Right lung (tissue), 5 donors: Measurements from ENCODE around the gene ZC3H14. TPM values are rescaled to one million over a fixed set of nuclear protein-coding genes. Genes with fewer than 3 reads are reported as not detected.

Experiments
- DNase-seq, 2 donors: peaks; one replicate each; pipeline ENCODE4 v3.0.0-alpha.2; 2013
- polyA plus RNA-seq, 5 donors: library from polyadenylated mRNA; unstranded; fragments of 120-200 nt; gene quantifications; one replicate each; pipeline versions ENCODE4 v1.2.1 to v1.2.3, GENCODE V29; 2013; ENCODE audit warnings: inconsistent platforms in 1 of 5, low replicate concordance in 1 of 5; ENCODE audit not compliant: insufficient read length in 5 of 5, insufficient read depth in 1 of 5

Gene ZC3H14
- polyA plus RNA-seq, 5 donors, result 59.0 to 87.6 (median 80.6) TPM

DNA sequence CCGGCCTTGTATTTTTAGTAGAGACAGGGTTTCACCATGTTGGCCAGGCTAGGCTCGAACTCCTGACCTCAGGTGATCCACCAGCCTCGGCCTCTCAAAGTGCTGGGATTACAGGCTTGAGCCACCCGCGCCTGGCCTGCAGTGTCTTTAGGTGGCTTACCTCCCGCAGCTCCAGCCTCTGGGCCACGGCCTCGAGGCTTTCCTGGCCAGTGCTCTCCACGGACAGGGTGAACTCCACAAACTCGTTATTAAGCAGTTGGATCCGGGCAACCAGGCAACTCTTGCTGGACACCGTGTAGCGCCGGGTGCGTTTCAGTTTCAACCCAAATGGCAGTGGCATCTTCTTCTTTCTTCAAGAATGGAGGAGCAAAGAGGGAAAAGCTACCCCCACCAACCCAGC lies 12.8 kb upstream of the ZC3H14 start:
- DNase-seq, result no peak

DNA sequence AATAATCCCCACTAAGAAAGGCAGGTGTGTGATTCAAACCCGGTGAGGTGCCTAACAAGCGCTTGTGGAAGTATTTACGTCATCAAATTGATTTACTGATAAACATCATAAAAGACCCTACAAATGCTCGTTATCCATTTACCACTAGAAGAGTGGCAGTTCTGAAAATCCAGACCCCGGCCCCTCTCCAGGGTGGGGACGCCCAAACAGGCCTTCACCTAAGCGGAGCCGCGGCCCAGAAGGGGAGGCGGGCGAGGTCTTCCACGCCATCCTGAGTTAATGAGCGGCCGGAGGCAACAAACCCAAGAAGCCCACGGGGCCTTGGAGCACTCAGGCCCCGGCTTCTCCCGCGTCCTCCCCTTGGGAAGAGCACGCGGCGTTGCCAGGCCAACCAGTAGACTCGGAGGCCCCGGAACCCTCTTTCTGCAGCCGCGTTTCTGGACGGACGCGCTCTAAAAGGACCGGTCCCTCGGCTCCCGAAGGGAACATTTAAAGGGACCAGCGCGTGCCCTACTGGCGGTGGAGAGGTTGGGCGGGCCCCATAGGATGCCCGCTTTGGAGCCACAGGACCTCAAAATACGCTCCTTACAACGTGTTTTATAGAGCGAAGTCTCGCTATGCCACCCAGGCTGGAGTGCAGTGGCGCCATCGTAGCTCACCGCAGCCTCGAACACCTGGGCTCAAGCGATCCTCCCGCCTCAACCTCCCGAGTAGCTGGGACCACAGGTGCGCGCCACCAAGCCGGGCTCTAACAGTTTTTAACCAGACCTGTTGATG lies 11.6 kb upstream of the ZC3H14 start:
- DNase-seq, result peak; percentile 77 to 78

DNA sequence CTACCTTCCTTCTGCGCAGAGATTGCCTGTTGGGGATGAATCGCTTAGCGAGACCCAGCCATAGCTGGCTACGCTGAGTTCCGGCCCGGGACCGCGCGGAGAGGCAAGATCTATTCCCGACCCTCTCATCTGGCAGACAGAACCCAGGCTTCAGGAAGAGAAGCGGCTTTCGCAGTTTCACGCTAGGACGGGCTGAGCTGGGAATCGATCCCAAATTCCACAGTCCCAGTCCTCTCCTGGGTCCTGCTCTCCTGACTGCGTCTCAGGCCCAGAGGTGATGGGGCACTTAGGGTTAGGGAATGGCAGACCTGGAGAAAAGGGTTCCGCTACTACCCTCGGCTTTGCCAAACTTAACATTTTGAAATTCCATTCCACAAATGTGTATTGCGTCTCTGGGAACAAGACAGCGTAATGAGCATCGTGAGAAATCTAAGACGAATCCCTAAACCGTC lies 10.8 kb upstream of the ZC3H14 start:
- DNase-seq, result peak; percentile 17 to 23

DNA sequence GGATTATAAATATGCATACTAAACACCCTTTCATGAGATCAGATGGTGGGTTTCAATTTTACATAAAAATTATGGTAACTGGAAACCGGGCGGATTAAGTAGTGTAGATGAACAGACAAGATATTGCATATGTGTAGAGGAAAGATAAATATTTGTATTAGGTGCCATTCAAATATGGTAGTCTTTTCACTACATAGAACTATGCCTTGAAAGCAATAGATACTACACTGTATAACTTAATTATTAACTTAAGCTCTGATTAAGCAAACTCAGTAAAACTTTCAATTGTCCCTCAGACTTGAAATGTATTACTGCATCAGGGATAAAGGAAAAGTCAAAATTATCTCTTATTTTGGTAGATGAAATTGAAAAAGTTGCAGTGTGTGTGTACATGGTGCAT lies 10.0 kb upstream of the ZC3H14 start:
- DNase-seq, result no peak

DNA sequence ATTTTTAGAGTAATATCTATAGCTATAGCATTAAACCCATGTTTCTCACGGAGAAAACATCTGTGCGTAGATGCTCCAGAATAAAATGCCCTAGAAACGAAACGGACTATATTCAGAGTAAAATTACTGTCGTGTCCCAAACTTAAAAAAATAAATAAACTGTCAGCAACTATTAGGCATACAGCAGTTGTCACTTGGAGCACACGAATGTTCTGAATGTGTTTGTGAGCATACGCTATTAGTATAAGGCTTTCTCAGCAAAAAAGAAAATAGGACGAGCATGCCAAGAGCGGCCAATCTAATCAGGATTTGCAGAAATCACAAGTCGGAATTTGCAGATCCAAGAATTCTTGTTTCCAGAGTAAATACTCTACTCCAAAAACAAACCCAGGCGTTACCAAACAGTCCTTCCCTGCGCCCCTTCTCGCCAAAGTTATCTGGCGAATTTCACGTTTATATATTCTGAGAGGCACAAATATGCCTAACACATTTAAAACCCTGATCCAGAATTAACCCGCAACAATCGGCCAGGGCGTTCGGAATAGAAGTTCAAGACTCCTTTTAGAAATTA lies 8.9 kb upstream of the ZC3H14 start:
- peak; percentile 56 to 68 for DNase-seq

DNA sequence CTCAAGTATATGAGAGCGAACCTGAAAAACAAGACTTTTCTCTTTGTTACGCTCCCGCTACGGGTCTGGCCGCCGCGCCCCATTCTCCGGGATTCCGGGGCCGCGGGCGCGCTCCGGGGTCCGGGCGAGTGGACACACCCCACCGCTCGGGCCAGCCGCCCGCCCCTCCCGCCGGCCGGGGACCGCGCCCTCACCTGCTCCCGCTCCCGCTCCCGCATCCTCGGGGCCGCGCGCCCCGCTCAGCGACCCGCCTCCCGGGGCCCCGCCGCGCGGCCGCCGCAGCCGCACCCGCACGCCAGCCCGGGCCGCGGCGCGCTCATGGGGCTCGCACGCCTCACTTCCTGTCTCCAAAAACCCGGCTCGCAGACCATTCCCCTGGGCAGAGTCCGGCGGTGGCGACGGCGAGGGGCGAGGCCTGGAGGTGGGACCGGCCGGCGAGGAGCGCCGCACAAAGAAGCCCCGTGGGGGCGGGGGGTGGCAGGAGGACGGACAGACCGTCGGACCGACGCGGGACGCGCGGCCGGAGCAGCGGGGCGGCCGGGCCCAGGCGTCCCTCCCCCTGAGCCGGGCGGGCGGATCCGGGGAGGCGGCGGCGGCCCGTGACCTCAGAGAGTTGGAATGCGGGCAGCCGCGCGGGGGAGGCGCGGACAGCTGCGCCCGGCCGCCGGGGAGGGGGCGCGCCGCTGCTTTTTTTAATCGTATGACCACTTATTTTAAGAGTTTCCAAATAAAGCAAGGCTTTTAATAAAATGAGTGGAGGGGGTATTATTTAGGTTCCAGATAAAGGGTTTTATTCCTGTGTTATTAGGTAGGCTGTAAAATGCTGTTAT lies 8.2 kb upstream of the ZC3H14 start, which contains the start of gene PTPN21:
Gene PTPN21 (minus strand): TSS at position 551 of the 830 bp plus-strand sequence. CDS start 4,590 bp downstream, outside the sequence.
- peak; percentile 77 for DNase-seq

DNA sequence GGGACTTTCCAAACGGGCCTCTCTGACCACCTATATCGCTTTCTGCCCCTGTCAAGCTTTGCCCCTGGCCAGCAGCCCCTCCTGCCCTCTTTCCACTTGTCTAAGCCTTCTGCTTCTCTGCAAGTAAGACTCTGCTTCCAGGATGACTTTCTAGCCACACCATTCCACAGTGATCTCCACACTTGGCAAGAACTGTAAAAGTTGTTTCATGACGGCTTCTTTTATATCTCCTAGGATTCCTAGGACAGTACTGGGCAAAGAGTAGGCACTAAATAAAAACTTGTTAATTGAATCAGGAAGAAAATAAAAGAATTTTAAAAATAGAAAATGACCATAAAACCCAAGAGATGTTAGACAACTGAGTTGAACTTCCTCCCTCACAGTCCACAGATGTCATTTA lies 6.3 kb upstream of the ZC3H14 start:
- DNase-seq, result no peak

DNA sequence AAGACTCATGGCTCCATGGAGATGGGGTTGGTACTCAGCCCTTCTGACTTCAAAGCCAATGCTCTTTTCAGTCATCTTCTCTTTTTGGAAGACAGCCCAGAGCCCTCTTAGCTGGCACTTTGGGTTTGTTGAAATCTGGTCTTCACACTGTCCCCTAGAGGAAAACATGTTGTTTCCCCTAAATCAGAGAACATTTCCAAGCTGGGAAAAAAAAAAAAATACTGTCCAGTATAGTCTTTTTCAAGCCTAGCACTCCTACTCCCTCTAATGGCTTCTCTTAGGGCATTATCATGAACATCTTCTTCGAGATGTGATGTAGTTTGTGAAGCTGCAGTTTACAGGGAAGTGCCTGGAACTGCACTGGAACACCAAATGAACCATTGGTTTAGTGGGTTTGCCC lies 3.0 kb upstream of the ZC3H14 start:
- peak; percentile 9 to 29 for DNase-seq

DNA sequence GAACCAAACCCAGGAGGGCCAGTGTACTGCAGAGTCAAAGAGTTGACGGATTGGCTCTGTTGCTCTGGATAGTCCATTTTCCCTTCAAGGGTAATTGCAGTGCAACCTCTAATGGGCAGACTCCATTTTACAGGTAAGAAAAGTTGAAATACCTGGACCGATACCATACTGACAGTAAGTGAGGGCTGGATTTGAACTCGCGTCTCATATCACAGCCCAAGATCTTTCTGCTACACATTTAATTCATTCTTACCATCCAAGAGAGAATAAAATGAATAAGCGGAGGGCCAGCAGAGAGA lies 356 bp upstream of the ZC3H14 start:
- DNase-seq, result no peak

DNA sequence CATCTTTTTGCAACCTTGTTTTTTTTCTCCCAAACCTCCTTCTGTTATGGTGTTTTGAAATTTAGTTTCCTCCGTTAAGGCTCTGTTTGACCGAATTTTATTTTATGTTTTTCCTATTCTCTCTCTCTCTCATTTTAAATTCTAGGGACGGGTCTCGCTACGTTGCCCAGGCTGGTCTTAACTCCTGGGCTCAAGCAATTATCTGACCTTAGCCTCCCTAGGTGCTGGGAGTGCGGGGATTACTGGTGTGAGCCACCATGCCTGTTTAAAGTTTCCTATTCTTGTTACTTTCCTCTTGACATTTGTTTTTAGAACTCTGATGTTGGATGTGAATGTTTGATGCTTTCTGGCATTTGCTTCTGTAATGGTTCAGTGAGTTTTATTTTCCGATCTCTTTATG lies 1.0 kb downstream of the ZC3H14 start:
- no peak for DNase-seq

DNA sequence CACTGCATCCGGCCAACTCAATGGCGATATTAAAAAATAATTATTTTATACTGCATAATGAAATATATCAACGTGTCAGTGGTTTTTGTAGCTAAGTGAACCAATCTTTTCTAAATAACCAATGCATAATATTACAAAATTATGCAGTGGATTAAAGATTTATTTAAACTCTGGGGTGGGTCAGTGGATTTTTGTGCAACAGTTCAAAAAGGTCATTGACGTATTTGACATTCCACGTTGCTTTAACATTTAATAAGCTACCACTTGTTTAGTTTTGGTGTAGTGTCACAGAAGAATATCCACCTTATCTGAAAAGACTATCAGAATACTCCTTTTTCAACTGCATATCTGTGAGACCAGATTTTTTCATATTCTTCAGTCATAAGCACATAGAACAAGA lies 2.6 kb downstream of the ZC3H14 start:
- no peak for DNase-seq

DNA sequence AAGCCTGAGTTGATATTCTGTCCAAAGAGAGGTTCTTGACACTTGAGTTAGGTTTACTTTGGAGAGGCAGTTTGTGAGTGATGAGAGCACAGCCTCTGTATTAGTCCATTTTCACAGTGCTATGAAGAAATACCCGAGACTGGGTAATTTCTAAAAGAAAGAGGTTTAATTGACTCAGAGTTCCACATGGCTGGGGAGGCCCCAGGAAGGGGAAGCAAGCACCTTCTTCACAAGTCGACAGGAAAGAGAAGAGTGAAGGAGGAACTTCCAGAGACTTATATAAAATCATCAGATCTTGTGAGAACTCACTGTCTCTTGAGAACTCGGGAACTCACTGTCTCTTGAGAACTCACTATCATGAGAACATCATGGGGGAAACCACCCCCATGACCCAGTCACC lies 5.4 kb downstream of the ZC3H14 start:
- DNase-seq, result no peak

DNA sequence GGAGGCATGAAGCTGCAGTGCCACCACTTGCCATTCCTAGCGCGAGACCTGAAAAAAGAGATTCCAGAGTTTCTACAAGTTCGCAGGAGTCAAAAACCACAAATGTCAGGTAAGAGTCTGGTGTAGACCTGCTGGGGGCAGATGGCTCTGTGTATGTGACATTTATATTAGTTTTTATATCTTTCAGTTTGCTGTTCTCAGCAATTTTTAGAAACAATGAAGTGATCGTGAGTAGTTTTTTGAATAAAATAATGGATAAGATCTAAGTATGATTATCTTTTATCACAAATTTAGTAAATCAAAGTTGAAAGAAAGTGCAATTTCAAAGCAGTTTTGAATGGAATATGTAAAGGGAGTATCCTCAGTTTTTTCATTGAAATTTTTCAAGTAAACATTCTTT lies 9.3 kb downstream of the ZC3H14 start:
- DNase-seq, result no peak

DNA sequence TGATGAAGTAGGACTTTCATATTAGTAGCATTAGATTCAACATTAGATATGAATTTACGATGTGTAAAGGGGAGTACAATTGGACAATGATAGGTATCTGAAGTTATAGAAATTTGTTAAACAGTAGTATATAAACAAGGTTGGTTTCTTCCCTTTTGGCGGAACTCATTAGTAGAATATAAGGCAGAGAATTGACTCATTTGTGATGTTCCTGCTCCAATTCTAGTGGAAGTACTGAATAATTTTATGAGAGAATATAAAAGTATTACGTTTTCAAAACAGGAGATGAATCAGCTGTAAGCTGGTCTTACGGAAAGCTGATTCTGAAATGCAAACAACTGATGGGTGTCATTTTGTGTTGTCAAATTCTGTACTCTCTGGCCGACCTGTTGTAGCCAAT lies 13.4 kb downstream of the ZC3H14 start:
- no peak for DNase-seq

DNA sequence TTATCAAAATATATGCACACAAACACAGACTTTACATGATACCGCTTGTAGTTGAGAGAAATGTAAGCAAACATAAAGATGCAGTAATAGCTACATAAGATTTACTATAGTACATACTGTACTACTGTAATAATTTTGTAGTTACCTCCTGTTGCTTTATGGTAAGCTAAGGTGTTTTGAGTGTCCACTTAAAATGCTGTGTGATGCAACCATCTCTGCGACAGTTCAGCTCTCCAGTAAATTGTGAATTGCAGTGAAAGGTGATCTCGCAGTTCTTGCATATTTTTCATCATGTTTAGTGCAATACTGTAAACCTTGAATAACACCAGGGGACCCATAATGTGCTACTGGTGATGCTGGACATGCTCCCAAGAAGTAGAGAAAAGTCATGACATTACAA lies 21.6 kb downstream of the ZC3H14 start:
- no peak for DNase-seq

DNA sequence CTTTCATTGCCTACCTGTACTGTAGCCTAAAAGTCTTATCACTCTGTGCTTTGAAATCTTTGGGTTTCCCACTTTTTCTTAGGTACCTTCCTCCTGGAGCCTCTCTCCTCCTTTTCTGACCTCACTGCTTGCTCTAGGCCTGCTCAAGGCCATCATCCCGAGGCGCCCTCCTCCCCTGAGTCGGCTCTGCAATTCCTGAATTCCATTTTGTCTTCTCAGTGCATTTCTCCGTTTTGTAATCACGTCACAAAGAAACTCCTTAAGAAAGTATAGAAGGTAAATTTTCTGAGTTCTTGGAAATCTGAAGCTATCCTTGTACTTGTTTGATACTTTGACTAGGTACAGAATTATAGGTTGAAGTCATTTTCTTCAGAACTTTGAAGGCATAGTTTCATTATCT lies 25.2 kb downstream of the ZC3H14 start:
- DNase-seq, result no peak

DNA sequence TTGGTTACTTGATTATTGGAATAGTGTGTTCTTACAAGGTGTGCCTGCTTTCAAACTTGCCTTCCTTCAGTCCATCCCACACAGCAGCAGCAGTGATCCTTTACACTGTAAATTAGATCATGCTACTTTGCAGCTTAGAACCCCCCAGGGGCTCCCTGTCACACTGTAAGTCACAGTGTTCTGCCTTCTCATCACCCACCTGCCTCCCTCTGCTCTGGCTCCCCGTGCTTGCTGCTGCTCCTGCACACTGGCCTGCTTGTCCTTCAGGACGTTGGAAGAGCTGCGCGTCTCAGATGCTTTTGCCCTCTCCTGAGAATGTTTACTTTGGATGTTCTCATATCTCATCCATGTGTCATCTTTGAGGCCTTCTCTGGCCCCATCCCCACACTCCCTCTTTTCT lies 27.3 kb downstream of the ZC3H14 start:
- no peak for DNase-seq

DNA sequence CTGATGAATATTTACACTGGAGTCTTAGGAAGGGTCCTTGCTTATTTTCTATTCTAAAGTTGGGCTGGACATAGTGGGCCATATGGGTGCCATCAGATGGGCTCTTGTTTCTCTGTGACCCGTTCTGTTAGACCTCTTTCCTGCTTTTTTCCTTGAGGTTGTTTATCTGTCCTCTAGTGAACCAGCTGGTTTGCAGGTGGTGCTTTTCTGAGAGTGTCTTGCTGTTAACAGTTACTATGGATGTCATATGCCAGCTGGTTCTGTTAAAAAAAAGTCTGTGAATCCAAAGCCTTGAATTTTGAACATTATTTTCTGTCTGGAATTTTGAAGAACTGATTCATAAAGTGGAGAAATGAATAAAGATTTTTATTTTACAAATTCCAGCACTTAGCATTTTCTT lies 29.2 kb downstream of the ZC3H14 start:
- DNase-seq, result no peak

DNA sequence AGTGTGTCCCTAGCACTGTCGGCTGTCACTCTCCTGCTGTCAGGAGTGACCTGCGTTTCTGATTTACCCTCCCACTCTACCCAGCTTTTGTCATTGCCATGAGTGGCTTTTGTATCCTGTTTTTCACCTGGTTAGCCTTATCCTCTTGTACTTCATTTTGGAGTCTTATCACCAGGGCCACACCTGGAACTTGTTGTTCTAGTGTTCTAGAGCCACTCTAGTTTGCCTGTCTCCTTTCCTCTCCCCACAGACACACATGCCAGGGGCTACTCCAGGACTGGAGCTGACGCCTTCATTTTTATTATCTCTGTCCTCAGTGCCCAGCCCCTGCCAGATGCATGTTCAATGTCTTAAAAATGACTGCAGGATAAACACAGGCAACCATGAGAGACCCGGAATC lies 34.2 kb downstream of the ZC3H14 start:
- no peak for DNase-seq

DNA sequence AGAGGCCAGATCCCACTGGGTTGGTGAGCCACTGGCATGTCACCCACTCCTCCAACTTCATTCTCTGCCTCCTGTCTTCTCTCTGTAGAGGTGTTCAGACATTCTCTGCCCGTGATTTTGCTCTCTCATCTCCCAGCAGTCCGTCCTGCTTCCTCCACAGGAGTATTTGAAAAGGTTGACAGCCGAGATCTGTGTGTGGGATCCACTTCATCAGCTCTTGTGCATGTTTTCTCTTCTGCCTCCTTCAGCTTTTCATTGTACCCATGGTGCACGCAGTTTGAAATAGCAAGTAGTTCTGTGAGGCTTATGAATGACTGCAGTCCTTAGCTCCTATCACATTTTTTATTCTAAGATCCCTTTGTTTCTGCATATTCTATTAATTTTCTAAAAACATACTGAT lies 34.8 kb downstream of the ZC3H14 start:
- no peak for DNase-seq

DNA sequence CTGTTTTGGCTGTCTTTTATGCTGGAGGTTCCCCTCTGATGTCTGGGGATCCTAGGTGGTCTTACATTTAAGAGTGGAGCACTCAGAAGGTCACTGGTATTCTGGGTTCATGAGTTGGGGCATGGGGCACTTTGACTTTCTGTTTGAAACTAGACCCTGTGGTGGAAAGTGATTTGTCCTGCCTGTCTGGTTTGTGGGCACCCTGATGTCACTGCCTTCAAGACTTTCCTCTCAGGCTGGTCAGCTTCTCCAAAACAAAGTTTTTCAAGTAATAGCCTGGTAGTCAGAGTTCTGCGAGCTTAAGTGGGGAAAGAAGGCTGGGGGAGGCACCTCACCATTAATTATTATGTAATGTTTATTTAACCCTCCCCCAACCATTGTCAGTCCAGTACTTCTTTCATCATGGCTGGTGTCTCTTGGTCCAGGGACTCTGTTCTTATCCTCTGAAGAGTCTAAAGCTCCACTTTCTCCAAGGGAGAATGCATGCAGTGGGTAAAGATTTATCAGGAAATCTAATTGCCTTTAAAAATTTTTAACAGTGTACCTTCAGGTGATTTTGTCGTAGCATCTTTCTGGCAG lies 35.3 kb downstream of the ZC3H14 start:
- DNase-seq, result no peak

DNA sequence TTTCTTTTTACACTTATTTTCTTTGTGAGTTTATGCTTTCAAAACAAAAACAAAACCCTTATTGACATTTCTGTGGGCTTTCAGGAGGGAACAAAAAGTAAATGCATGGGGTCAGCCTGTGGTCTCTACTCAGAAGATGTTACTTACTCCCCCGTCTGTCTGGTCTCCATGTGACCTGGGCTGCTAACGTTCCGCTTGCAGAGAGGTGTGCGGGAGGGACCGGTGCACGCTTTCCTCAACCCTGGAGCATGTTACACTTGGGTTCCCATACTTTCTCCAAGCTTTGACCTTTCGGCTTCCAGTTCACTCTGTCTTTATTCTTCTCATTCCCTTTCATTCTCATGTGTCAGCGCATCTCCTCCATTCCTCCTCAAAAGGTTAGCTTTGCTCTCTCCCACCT lies 36.5 kb downstream of the ZC3H14 start:
- DNase-seq, result no peak
